ENCODE measurements around the gene RBMY1D.
"Not testable (repeated sequence)": the region's sequence is repeated elsewhere in the genome, so short reads cannot be mapped to it uniquely, and the experiment has no call there.

Gene RBMY1D

GRCh38 chrY:21894426-21894825, at the start of gene RBMY1D:
Gene RBMY1D, minus strand, starts transcription at chrY:21894526. Its CDS starts 2,013 bp downstream, at chrY:21892513.
- not testable (repeated sequence) for DNase-seq (ENCODE audit: low read depth)

GRCh38 chrY:21917932-21918331, 23.6 kb upstream of the RBMY1D start, which contains the start of gene RBMY1E:
Gene RBMY1E, minus strand, starts transcription at chrY:21918032. Its CDS starts 1,978 bp downstream, at chrY:21916054.
- not testable (repeated sequence) for DNase-seq (ENCODE audit: low read depth)

- not testable (repeated sequence) for DNase-seq (ENCODE audit: low read depth)
Observed at GRCh38 chrY:21869407-21870076, 24.8 kb downstream of the RBMY1D start.

DNA sequence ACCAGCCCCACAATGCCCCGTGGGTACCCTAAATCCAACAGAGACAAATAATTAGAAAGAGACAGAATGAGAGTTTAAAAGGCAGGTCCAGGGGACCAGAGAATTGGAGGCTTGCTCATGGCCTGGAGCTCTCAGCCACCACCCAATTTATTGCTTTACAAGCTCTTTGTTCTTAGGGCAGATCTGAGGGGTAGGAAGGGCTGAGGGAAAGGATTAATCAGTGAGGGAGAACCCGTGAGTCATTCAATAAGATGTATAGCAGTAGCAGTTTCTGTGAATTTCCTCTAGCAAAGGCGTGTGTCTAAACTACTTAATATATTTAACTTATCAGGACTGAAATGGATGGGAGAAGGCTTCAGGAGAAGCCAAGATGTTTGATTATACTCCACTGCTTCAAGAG, 48.8 kb downstream of the RBMY1D start:
- DNase-seq (ENCODE audit: low read depth): no peak

DNA sequence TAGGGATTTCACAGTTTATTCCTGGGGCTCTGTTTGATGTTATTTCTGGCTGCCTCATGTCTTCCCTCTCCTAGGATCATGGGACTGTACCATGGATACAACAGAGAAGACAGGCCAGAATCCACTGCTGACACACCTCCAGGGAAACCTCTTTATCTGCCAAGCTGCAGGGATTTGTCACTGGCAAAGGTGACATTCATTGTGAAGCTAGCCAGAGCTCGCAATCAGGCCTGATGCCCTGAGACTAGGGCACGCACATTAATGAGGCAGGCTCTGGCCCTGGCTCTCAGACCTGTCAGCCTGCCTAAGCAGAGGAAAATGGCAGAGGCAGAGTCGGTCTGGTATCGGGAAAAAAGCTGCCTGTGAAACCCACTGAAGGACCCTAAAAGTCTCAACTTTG, 52.2 kb downstream of the RBMY1D start:
- no peak for DNase-seq (ENCODE audit: low read depth)

DNA sequence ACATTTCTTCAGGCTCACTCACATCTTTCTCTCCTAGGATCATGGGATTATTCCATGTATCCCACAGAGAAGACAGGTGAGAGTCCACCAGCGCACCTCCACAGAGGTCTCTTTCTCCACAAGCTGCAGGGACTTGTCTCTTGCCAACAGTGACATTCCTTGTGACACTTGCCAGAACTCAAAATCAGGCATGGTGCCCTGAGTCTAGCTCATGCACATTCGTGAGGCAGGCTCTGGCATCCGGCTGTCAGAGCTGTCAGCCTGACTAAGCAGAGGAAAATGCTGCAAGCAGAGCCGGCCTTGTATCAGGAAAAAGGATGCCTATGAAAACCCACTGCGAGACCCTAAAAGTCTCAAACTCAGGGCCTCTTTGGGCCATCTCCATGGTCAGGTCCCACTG, 54.8 kb downstream of the RBMY1D start:
- no peak for DNase-seq (ENCODE audit: low read depth)

DNA sequence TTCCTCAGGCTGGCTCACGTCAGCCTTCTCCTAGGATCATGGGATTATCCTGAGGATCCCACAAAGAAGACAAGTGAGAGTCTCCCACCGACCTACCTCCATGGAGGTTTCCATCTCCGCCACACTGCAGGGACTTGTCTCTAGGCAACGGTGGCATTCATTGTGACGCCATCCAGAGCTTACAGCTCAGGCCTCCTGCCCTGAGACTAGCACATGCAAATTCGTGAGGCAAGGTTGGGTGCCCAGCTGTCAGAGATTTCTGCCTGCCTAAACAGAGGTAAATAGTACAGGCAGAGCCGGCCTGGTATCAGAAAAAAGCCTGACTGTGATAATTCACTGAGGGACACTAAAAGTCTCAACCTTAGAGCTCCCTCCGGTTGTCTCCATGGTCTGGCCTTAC, 58.0 kb downstream of the RBMY1D start:
- no peak for DNase-seq (ENCODE audit: low read depth)

DNA sequence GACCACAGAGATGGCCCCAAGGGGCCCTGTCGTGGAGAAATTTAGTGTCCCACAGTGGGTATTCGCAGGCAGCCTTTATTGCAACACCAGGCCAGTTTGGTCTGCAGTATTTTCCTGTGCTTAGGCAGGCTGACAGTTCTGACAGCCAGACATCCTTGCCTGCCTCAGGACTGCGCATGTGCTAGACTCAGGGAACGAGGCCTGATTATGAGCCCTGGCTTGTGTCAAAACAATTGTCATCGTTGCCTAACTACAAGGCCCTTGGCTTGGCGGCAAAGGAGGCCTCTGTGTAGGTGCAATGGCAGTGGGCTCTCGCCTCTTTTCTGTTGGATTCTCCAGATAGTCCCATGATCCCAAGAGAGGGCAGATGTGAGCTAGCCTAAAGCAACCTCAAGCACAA, 59.3 kb downstream of the RBMY1D start:
- DNase-seq (ENCODE audit: low read depth): no peak

Data from non-pigmented ciliary epithelial cell (primary cell).